ENCODE results near the gene NFATC4. TPM values are rescaled to one million over a fixed set of nuclear protein-coding genes. Genes with fewer than 3 reads are reported as not detected.

The NFATC4 gene
- total and polyA plus RNA-seq, 2 experiments from 2014 or later, result 20.9 to 26.6 TPM

DNA sequence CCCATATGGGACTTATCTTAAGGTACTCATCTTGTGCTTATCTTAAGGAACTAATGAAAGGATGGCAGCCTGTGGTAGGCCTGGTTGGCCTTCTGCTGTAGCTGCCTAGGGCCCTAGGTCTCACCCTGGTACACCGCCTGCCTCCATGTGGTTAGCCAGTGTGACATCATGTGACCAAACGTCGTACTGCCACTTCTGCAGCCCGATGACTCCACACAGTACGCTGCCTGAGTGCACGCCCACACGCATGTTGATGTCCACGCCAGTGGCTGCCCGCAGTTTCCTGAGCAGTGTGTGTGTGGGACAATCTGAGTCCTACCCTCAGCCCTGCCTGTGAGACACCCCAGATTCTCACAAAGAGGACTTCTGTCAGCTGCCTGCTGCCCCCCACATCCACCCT, 38.2 kb upstream of the NFATC4 start (continued):
- TF ChIP-seq ZNF462 (CRISPR knock-in tag; IDR thresholded peaks at IDR 0.05), result no peak
- TF ChIP-seq, protein P1, sequence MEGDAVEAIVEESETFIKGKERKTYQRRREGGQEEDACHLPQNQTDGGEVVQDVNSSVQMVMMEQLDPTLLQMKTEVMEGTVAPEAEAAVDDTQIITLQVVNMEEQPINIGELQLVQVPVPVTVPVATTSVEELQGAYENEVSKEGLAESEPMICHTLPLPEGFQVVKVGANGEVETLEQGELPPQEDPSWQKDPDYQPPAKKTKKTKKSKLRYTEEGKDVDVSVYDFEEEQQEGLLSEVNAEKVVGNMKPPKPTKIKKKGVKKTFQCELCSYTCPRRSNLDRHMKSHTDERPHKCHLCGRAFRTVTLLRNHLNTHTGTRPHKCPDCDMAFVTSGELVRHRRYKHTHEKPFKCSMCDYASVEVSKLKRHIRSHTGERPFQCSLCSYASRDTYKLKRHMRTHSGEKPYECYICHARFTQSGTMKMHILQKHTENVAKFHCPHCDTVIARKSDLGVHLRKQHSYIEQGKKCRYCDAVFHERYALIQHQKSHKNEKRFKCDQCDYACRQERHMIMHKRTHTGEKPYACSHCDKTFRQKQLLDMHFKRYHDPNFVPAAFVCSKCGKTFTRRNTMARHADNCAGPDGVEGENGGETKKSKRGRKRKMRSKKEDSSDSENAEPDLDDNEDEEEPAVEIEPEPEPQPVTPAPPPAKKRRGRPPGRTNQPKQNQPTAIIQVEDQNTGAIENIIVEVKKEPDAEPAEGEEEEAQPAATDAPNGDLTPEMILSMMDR (conservative IDR thresholded peaks at IDR 0.05; ENCODE audit: low read depth in 2 of 2), result no peak
- TF ChIP-seq, protein P2, sequence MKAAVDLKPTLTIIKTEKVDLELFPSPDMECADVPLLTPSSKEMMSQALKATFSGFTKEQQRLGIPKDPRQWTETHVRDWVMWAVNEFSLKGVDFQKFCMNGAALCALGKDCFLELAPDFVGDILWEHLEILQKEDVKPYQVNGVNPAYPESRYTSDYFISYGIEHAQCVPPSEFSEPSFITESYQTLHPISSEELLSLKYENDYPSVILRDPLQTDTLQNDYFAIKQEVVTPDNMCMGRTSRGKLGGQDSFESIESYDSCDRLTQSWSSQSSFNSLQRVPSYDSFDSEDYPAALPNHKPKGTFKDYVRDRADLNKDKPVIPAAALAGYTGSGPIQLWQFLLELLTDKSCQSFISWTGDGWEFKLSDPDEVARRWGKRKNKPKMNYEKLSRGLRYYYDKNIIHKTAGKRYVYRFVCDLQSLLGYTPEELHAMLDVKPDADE (IDR thresholded peaks at IDR 0.05), result no peak
- TF ChIP-seq, protein P3, sequence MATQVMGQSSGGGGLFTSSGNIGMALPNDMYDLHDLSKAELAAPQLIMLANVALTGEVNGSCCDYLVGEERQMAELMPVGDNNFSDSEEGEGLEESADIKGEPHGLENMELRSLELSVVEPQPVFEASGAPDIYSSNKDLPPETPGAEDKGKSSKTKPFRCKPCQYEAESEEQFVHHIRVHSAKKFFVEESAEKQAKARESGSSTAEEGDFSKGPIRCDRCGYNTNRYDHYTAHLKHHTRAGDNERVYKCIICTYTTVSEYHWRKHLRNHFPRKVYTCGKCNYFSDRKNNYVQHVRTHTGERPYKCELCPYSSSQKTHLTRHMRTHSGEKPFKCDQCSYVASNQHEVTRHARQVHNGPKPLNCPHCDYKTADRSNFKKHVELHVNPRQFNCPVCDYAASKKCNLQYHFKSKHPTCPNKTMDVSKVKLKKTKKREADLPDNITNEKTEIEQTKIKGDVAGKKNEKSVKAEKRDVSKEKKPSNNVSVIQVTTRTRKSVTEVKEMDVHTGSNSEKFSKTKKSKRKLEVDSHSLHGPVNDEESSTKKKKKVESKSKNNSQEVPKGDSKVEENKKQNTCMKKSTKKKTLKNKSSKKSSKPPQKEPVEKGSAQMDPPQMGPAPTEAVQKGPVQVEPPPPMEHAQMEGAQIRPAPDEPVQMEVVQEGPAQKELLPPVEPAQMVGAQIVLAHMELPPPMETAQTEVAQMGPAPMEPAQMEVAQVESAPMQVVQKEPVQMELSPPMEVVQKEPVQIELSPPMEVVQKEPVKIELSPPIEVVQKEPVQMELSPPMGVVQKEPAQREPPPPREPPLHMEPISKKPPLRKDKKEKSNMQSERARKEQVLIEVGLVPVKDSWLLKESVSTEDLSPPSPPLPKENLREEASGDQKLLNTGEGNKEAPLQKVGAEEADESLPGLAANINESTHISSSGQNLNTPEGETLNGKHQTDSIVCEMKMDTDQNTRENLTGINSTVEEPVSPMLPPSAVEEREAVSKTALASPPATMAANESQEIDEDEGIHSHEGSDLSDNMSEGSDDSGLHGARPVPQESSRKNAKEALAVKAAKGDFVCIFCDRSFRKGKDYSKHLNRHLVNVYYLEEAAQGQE (IDR thresholded peaks at IDR 0.05; ENCODE audit: unreplicated experiment), result no peak

All from GM23338 (cell line).